HG03175 (cell line): ENCODE results near the gene ETFDH.
"Not testable (repeated sequence)": the region's sequence is repeated elsewhere in the genome, so short reads cannot be mapped to it uniquely, and the experiment has no call there.

ENCODE experiments used
- ATAC-seq: cut with Tn5 transposase; IDR thresholded peaks from one replicate; pipeline ENCODE4 v1.9.1; 2021; ENCODE audit warnings: mild to moderate bottlenecking, moderate library complexity; ENCODE audit not compliant: unreplicated experiment

The ETFDH gene

DNA sequence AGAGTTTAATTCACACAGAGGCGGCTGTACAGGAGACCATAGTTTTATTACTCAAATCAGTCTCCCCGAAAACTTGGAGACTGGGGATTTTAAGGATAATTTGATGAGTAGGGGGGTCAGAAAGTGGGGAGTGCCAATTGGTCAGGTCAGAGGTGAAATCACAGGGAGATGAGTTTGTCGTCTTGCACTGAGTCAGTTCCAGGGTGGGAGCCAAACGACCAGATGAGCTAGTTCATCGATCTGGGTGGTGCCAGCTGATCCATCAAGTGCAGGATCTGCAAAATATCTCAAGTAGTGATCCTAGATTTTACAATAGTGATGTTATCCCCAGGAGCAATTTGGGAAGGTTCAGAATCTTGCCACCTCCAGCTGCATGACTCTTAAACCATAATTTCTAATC is 4.0 kb downstream of the ETFDH start:
- ATAC-seq, result no peak

DNA sequence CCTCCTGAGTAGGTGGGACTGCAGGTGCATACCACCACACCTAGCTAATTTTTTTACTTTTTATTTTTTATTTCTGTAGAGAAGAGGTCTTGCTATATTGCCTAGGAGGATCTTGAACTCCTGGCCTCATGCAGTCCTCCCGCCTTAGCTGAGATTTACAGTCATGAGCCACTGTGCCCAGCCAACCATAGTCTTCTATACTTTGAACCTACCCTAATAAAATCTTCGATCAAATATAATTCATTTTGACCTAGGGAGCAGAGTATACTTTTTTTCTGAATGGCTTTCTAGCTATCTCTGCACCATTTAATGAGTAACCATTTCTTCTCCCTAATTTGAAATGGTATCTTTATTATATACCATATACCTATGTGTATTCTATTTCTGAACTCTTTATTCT is 6.7 kb downstream of the ETFDH start:
- no peak for ATAC-seq

GRCh38 chr4:158681629-158682028 is 9.5 kb downstream of the ETFDH start:
- ATAC-seq, result no peak

DNA sequence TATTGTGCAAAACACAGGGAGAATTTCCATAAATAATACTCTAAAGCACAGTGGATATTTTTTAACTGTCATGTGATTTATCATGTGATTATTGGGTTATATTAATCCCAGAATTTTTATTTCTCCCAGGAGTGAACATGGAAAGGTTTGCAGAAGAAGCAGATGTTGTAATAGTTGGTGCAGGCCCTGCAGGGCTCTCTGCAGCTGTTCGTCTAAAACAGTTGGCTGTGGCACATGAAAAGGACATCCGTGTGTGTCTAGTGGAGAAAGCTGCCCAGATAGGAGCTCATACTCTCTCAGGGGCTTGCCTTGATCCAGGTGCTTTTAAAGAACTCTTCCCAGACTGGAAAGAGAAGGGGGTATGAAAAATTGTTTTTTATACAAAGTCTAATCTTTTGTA is 10.0 kb downstream of the ETFDH start:
- no peak for ATAC-seq

GRCh38 chr4:158688813-158689212 is 16.7 kb downstream of the ETFDH start:
- ATAC-seq, result no peak

GRCh38 chr4:158704274-158704673 is 32.2 kb downstream of the ETFDH start:
- no peak for ATAC-seq

DNA sequence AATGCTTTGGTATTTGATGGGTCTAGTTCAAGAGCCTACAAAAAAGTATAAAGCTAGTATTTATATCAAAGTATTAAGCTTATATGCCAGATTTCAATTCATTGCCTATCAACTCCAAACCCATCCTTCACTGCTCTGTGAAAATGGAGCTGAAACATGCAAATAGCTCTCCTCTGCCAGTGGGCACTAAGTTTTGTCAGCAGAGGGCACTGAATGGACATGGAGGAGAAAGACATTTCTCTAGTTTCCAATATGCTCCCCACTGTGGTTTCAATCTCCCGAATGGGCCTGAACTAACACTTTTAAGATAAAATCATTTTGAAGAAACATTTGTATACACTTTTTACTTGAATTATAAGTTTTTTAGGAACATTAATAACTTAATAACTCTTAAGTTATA is 38.7 kb downstream of the ETFDH start:
- ATAC-seq, result no peak

- not testable (repeated sequence) for ATAC-seq
Observed at GRCh38 chr4:158712622-158713021, 40.5 kb downstream of the ETFDH start.

DNA sequence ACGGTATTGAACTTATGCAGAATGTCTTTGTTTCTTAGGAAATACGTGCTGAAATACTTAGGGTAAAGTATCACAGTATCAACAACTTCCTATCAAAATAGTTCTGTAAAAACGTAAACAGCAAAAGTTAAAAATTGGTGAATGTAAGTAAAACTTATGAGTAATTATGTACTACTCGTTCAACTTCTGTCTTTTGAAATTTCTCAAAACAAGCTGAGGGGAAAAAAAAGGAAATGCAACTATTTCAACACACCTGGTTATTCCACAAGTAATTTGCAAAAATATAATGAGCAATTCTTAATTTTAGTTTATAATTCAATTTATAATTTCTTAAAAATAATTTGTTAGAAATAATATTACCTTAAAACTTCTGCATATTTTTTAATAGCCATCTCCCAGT is 42.8 kb downstream of the ETFDH start:
- ATAC-seq, result no peak

- no peak for ATAC-seq
Observed at GRCh38 chr4:158715802-158716201, 43.7 kb downstream of the ETFDH start.

DNA sequence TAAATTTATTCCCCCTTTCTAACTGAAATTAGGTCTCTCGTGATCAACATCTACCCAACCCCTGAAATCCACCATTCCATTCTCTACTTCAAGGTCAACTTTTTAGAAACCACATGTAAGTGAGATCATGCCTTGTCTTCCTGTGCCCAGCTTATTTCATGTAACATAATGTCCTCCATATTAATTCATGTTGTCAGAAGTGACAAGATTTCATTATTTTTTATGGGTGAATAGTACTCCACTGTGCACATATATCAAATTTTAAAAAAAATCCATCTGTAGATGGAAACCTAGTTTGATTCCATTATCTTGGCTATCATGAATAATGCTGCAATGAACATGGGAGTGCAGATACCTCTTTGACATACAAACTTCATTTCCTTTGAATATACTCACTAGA is 49.6 kb downstream of the ETFDH start:
- no peak for ATAC-seq

DNA sequence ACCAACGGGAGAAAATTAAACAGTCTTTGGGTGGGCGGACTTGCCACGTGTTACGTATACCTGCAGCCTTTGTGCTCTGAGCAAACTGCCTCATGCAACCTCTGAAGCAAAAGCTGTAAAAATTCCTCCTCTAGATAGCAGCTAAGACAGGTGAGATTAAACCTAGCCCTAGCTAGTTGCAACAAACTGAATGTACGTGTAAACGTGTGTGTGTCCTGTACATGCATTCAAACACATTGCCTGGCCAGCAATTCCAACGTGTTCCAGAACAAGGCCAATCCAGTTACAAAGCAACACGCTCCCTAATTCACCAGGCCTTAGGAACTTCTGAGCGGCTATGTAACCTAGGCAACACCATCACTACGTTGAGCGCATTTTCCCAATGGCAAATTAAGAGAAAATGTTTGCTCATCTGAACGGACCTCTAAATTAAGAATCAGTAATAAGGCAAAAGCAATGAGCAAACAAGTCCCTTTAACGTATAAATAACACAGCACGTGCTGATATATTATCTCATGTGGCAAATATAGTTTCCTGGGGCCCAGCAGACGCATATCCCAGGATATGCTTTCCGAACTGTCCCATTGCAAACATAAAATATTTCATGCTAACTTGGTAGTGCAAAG is 50.3 kb downstream of the ETFDH start:
- peak; percentile 8 for ATAC-seq

DNA sequence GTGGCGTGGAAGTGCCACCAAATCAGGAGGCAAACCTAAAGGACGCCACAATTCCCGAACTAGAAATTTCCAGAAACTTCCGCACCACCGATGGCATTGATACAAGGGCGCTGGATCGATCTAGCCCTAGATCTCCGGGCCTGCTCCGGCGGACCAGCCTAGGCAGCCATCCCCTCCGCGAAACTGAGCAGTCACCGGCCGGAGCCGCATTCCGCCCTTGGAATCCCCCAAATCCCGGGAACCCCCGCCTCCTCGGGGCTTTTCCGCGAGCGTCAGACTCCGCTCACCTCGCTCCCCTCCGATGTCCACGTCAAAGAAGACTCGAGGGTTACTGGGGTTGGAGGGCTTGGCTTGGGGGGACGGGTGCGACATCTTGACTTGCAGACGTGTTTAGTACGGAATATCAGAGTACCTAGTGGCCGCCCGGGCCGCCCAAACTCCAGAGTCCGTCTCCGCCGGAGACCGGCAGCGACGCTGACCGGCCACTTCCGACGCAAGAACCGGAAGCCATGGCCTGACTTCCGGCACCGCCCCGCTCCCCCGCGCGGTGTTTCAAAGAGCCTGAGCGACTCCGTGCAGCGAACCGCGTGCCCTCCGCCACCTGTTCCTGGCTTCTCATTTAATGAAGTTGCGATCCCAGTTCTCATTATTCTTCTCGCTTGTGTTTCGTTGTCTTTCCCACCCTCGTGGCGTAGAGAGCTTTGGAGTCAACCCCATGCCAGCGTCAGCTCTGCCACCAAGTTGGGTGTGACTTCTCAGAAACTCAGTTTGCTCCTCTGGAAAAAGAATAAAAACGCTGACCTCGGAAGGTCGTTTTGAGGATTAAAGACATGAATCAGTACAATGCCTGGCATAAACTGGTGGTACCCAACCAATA is 51.1 kb downstream of the ETFDH start, which contains the start of gene PPID:
Gene PPID (minus strand): TSS at position 480 of the 877 bp plus-strand sequence. CDS start 108 bp downstream, at position 372.
- ATAC-seq, result peak; percentile 97

- no peak for ATAC-seq
Observed at GRCh38 chr4:158724637-158725036, 52.5 kb downstream of the ETFDH start.

DNA sequence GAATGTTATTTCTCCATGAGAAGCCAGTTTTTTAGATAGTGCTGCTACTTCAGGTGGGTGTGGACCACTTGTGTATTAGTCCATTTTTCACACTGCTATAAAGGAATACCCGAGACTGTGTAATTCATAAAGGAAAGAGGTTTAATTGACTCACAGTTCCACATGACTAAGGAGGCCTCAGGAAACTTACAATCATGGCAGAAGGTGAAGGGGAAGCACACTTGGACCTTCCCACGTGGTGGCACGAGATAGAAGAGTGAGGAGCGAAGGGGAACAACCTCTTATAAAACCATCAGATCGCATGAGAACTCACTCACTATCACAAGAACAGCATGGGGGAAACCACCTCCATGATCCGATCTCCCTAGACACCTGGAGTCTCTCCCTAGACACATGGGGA is 54.5 kb downstream of the ETFDH start:
- ATAC-seq, result no peak

GRCh38 chr4:158728236-158728635 is 56.1 kb downstream of the ETFDH start:
- no peak for ATAC-seq

- ATAC-seq, result peak; percentile 89
Observed at GRCh38 chr4:158729716-158730559, 57.8 kb downstream of the ETFDH start.

GRCh38 chr4:158738866-158739265 is 66.8 kb downstream of the ETFDH start:
- ATAC-seq, result no peak

GRCh38 chr4:158739600-158739999 is 67.5 kb downstream of the ETFDH start:
- ATAC-seq, result no peak

DNA sequence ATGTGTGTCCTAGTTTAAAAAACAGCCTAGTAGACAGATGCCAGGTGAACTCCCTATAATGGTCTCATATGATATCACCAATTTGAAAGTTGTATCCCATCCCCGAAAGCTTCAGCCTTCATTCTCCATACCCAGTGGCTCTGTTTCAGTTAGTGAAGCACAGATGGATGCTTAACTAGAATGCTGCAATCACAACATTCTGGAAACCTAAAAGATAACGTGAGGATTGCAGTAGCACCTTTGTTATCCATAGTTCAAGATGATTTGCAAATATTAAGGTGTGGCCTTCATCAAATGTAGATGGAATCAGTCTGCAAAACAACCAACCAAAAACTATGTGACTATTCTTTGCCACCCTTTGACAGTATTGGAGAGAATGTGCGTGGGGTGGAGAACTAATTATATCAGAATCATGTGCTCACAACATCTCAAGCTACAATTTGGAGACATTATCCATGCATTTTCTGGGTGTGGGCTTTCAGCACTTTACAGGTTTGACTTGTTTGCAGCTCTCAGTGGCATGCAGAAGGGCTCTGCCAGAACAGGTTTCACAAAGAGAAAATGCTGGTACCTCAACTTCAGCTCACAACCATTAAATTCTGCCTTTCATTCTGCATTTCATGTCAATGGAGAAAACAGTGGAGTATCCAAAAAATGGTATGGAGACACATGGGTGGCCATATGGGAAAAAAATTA is 69.4 kb downstream of the ETFDH start:
- ATAC-seq, result no peak

DNA sequence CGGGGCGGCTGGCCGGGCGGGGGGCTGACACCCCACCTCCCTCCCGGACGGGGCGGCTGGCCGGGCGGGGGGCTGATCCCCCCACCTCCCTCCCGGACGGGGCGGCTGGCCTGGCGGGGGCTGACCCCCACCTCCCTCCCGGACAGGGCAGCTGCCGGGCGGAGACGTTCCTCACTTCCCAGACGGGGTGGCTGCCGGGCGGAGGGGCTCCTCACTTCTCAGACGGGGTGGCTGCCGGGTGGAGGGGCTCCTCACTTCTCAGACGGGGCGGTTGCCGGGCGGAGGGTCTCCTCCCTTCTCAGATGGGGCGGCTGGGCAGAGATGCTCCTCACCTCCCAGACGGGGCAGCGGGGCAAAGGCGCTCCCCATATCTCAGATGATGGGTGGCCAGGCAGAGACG is 74.4 kb downstream of the ETFDH start:
- not testable (repeated sequence) for ATAC-seq
